Measurements from ENCODE around the gene FBXW5. TPM values are rescaled to one million over a fixed set of nuclear protein-coding genes. Genes with fewer than 3 reads are reported as not detected.

Gene FBXW5
- total RNA-seq, 1 donor from 2014 or later: 421 TPM

GRCh38 chr9:136964833-136965422 is 20.4 kb upstream of the FBXW5 start:
- Histone ChIP-seq H3K36me3 (no peaks in the 10 kb centered on the region), H3K27ac (no peak overlapping the region), H3K4me3 (no peak overlapping the region), H3K27me3 (no peaks in the 10 kb centered on the region), H3K9me3 (no peaks in the 10 kb centered on the region), H3K4me1 (peaks cover 5 to 14% of the 10 kb centered on the region in 2 donors)
- TF ChIP-seq CTCF (IDR thresholded peaks at IDR 0.05): no peak
- DNase-seq (ENCODE audit: low spot score in 2 of 2): no peak
- intact Hi-C loops (cut with DNase I): no loop called here

GRCh38 chr9:136964171-136964689 is 19.7 kb upstream of the FBXW5 start:
- Histone ChIP-seq H3K27me3 (no peaks in the 10 kb centered on the region), H3K4me1 (peaks cover 5 to 14% of the 10 kb centered on the region in 2 donors), H3K36me3 (no peaks in the 10 kb centered on the region), H3K27ac (no peak overlapping the region), H3K4me3 (no peak overlapping the region), H3K9me3 (no peaks in the 10 kb centered on the region)
- DNase-seq (ENCODE audit: low spot score in 2 of 2): no peak
- intact Hi-C loops (cut with DNase I): no loop called here
- TF ChIP-seq CTCF (IDR thresholded peaks at IDR 0.05): no peak

DNA sequence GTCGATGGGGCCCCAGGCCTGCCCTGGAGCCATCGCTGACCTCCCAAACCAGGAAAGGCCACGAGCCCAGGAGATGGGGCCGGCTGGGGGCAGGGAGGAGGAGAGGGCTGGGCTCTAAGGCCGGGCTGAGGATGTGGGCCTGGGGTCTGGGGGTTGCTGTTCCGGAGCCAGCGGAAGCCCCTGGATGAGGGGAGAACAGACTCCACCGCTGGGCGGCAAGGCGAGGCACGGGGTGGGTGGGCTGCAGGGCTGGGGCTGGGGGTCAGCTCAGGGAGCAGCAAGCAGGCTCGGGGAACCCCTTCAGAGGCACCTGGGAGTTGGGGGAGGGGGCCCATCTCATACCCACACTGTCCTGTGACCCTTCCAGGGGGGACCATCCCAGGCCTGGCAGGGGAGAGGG is 19.2 kb upstream of the FBXW5 start:
- no peaks in the 10 kb centered on the region for H3K27me3 ChIP-seq
- no peak overlapping the region for H3K4me3 ChIP-seq
- no peaks in the 10 kb centered on the region for H3K36me3 ChIP-seq
- H3K4me1 ChIP-seq: peaks cover 5 to 14% of the 10 kb centered on the region in 2 donors
- intact Hi-C loops (cut with DNase I): no loop called here
- no peaks in the 10 kb centered on the region for H3K9me3 ChIP-seq
- H3K27ac ChIP-seq: no peak overlapping the region
- no peak for TF ChIP-seq CTCF (IDR thresholded peaks at IDR 0.05)
- DNase-seq (ENCODE audit: low spot score in 2 of 2): no peak

DNA sequence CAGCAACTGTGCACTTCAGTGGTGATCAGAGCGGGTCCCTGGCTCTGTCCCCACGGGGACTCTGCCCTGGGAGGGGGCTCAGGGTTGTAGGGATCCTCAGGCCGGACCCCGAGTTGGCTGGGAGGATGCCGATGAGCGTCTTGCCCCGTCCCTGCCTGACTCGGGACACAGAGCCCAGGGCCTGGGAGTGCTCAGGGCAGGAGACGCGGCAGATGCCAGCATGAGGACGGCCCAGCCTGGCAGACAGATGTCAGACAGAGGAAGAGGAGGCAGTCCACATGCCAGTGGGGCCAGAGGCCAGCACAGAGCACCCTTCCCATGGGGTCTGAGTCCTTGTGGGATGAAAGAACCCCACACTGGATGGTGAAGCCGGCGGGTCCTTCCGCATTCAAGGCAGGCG is 18.8 kb upstream of the FBXW5 start:
- no peaks in the 10 kb centered on the region for H3K9me3 ChIP-seq
- no peaks in the 10 kb centered on the region for H3K27me3 ChIP-seq
- no peak overlapping the region for H3K4me3 ChIP-seq
- H3K27ac ChIP-seq: no peak overlapping the region
- peaks cover 5 to 14% of the 10 kb centered on the region in 2 donors for H3K4me1 ChIP-seq
- no peak for TF ChIP-seq CTCF (IDR thresholded peaks at IDR 0.05)
- intact Hi-C loops (cut with DNase I): no loop called here
- no peak for DNase-seq (ENCODE audit: low spot score in 2 of 2)
- no peaks in the 10 kb centered on the region for H3K36me3 ChIP-seq

GRCh38 chr9:136962701-136963248 is 18.2 kb upstream of the FBXW5 start:
- Histone ChIP-seq H3K4me1 (peaks cover 5 to 14% of the 10 kb centered on the region in 2 donors), H3K36me3 (no peaks in the 10 kb centered on the region), H3K27me3 (no peaks in the 10 kb centered on the region), H3K27ac (no peak overlapping the region), H3K4me3 (no peak overlapping the region), H3K9me3 (no peaks in the 10 kb centered on the region)
- intact Hi-C loops (cut with DNase I): no loop called here
- DNase-seq (ENCODE audit: low spot score in 2 of 2): no peak
- TF ChIP-seq CTCF (IDR thresholded peaks at IDR 0.05): no peak
